ENCODE results near the gene PIGBOS1. TPM values are rescaled to one million over a fixed set of nuclear protein-coding genes. Genes with fewer than 3 reads are reported as not detected.

The PIGBOS1 gene
- total RNA-seq (1 to 10 TPM; 3.3 to 8.0 (median 4.8) TPM), polyA plus RNA-seq (10 to 100 TPM; 12.1 to 14.5 TPM)

- H3K9me3 ChIP-seq = no peaks in the 10 kb centered on the region
- peak within 1 kb of the TSS; percentile 43 to 78 (median 61) for H3K4me3 ChIP-seq
- peak within 1 kb of the TSS; percentile 66 to 89 (median 78) for H3K27ac ChIP-seq
- no peak for FAIRE-seq
- 0 to 1% methylated on average over 49 of the region's 49 CpGs for WGBS, 2 donors
- DNase-seq = peak; percentile 76 to 93 (median 84)
- intact Hi-C loops (cut with DNase I) = no loop called here
- H3K4me1 ChIP-seq = peaks cover 0 to 25% (median 15%) of the 10 kb centered on the region in 3 donors
- no peak for TF ChIP-seq CTCF (IDR thresholded peaks at IDR 0.05)
- ATAC-seq = peak; percentile 98 to 99 (median 99)
- no peaks in the 10 kb centered on the region for H3K27me3 ChIP-seq
- H3K36me3 ChIP-seq = no peaks in the 10 kb centered on the region
Observed at GRCh38 chr15:55318588-55319494, at the start of gene PIGBOS1, which contains the start of gene PIGB. Gene PIGBOS1 (minus strand): TSS chr15:55319123. CDS start chr15:55317792, 1,331 bp downstream. Gene PIGB (plus strand): TSS chr15:55319222. CDS start chr15:55319251, 29 bp downstream.

- FAIRE-seq (no peak), DNase-seq (no peak), ATAC-seq (no peak)
- TF ChIP-seq CTCF (IDR thresholded peaks at IDR 0.05) = no peak
- no peaks in the 10 kb centered on the region for H3K9me3 ChIP-seq
- WGBS, 2 donors = 86 to 93% methylated on average over 1 of the region's 1 CpG
- intact Hi-C loops (cut with DNase I) = no loop called here
- no peak overlapping the region for H3K27ac ChIP-seq
- no peak overlapping the region for H3K4me3 ChIP-seq
- peaks cover 5 to 48% (median 6%) of the 10 kb centered on the region in 3 donors for H3K36me3 ChIP-seq
- H3K27me3 ChIP-seq = no peaks in the 10 kb centered on the region
- no peaks in the 10 kb centered on the region for H3K4me1 ChIP-seq
Observed at GRCh38 chr15:55366981-55367380, 48.1 kb upstream of the PIGBOS1 start.

- Histone ChIP-seq H3K9me3 (no peaks in the 10 kb centered on the region), H3K27ac (no peak overlapping the region), H3K4me3 (no peak overlapping the region), H3K4me1 (no peaks in the 10 kb centered on the region), H3K27me3 (no peaks in the 10 kb centered on the region), H3K36me3 (peaks cover 0 to 38% (median 0%) of the 10 kb centered on the region in 3 donors)
- ATAC-seq (no peak), FAIRE-seq (no peak), DNase-seq (no peak)
- TF ChIP-seq CTCF (IDR thresholded peaks at IDR 0.05) = no peak
- intact Hi-C loops (cut with DNase I) = no loop called here
- WGBS, 2 donors = 100% methylated on average over 2 of the region's 2 CpGs
Observed at GRCh38 chr15:55362641-55363040, 43.7 kb upstream of the PIGBOS1 start.

GRCh38 chr15:55361048-55361447 is 42.1 kb upstream of the PIGBOS1 start:
- intact Hi-C loops (cut with DNase I) = no loop called here
- Histone ChIP-seq H3K27me3 (no peaks in the 10 kb centered on the region), H3K4me3 (no peak overlapping the region), H3K4me1 (no peaks in the 10 kb centered on the region), H3K27ac (no peak overlapping the region), H3K36me3 (peaks cover 0 to 38% (median 0%) of the 10 kb centered on the region in 3 donors), H3K9me3 (no peaks in the 10 kb centered on the region)
- ATAC-seq = no peak
- WGBS, 2 donors = 89 to 91% methylated on average over 10 of the region's 10 CpGs
- no peak for DNase-seq
- FAIRE-seq = no peak
- TF ChIP-seq CTCF (IDR thresholded peaks at IDR 0.05) = no peak

GRCh38 chr15:55360256-55360655 is 41.3 kb upstream of the PIGBOS1 start:
- 83% methylated on average over 6 of the region's 6 CpGs for WGBS, 2 donors
- DNase-seq (no peak), ATAC-seq (no peak), FAIRE-seq (no peak)
- H3K36me3 ChIP-seq = peaks cover 0 to 36% (median 0%) of the 10 kb centered on the region in 3 donors
- TF ChIP-seq CTCF (IDR thresholded peaks at IDR 0.05) = no peak
- no peaks in the 10 kb centered on the region for H3K9me3 ChIP-seq
- intact Hi-C loops (cut with DNase I) = no loop called here
- H3K27ac ChIP-seq = no peak overlapping the region
- no peak overlapping the region for H3K4me3 ChIP-seq
- H3K27me3 ChIP-seq = no peaks in the 10 kb centered on the region
- H3K4me1 ChIP-seq = no peaks in the 10 kb centered on the region

Data from pancreas (tissue), 10 donors.